IPS DF 6.9 (cell line): ENCODE data around the gene SNED1.

Source experiments
- DNase-seq: peaks from one replicate; pipeline ENCODE4 v3.0.0-alpha.2; 2013; ENCODE audit warnings: low read depth, low spot score
- H3K27ac ChIP-seq: one replicate; pipeline ENCODE4 v1.5.1; 2013; ENCODE audit warnings: low read length, control low read depth
- H3K27me3 ChIP-seq: 2 replicates; pipeline ENCODE4 v1.6.1; 2013; ENCODE audit warnings: mild to moderate bottlenecking, low read length; ENCODE audit not compliant: control insufficient read depth, insufficient read depth
- H3K36me3 ChIP-seq: 2 replicates; pipeline ENCODE4 v1.6.1; 2013; ENCODE audit warnings: low read length; ENCODE audit not compliant: control insufficient read depth, insufficient read depth
- H3K4me1 ChIP-seq: 2 replicates; pipeline ENCODE4 v1.6.1; 2013; ENCODE audit warnings: low read length; ENCODE audit not compliant: control insufficient read depth, insufficient read depth
- H3K4me3 ChIP-seq: 2 replicates; pipeline ENCODE4 v1.5.1; 2013; ENCODE audit warnings: mild to moderate bottlenecking, low read length
- H3K9me3 ChIP-seq: 2 replicates; pipeline ENCODE4 v1.6.1; 2013; ENCODE audit warnings: low read length, inconsistent platforms; ENCODE audit not compliant: control insufficient read depth, insufficient read depth
- WGBS: extraction: QIAGEN DNeasy Blood & Tissue Kit; methylation state at CpG from one replicate; pipeline ENCODE4 v1.1.7; 2013; ENCODE audit warnings: mixed read lengths, missing lambda C conversion rate; ENCODE audit not compliant: insufficient read length, insufficient coverage; 5-methylcytosine and 5-hydroxymethylcytosine counted together

The SNED1 gene

GRCh38 chr2:241038374-241039180, 40.2 kb downstream of the SNED1 start:
- Histone ChIP-seq H3K4me1 (peaks cover 9% of the 10 kb centered on the region), H3K27ac (no peak overlapping the region)
- whole genome bisulfite sequencing, result no CpG with 5 or more reads among the region's 20 CpGs

GRCh38 chr2:241039416-241039815, 41.0 kb downstream of the SNED1 start:
- Histone ChIP-seq H3K27me3 (no peaks in the 10 kb centered on the region; the same call in 1 of the 2 replicates), H3K4me3 (no peak overlapping the region), H3K4me1 (peaks cover 7% of the 10 kb centered on the region), H3K36me3 (no peaks in the 10 kb centered on the region), H3K9me3 (no peaks in the 10 kb centered on the region), H3K27ac (no peak overlapping the region)
- DNase-seq, result no peak
- WGBS, result no CpG with 5 or more reads among the region's 4 CpGs

More at GRCh38 chr2:241038374-241039180, 40.2 kb downstream of the SNED1 start:
- H3K36me3 ChIP-seq, result no peaks in the 10 kb centered on the region
- no peaks in the 10 kb centered on the region for H3K9me3 ChIP-seq
- DNase-seq, result no peak
- no peak overlapping the region for H3K4me3 ChIP-seq
- no peaks in the 10 kb centered on the region; the same call in 1 of the 2 replicates for H3K27me3 ChIP-seq

- WGBS, result no CpG with 5 or more reads among the region's 13 CpGs
- no peak for DNase-seq
- H3K27ac ChIP-seq, result no peak overlapping the region
- H3K4me1 ChIP-seq, result peaks cover 3% of the 10 kb centered on the region
- H3K4me3 ChIP-seq, result no peak overlapping the region
- no peaks in the 10 kb centered on the region for H3K27me3 ChIP-seq
- H3K36me3 ChIP-seq, result no peaks in the 10 kb centered on the region
- H3K9me3 ChIP-seq, result no peaks in the 10 kb centered on the region
These were observed 41.8 kb downstream of the SNED1 start for GRCh38 chr2:241040081-241040803.

- no peak overlapping the region for H3K4me3 ChIP-seq
- H3K4me1 ChIP-seq, result peaks cover 2% of the 10 kb centered on the region
- no peaks in the 10 kb centered on the region for H3K36me3 ChIP-seq
- no CpG with 5 or more reads among the region's 5 CpGs for WGBS
- no peaks in the 10 kb centered on the region for H3K9me3 ChIP-seq
- H3K27ac ChIP-seq, result no peak overlapping the region
- DNase-seq, result no peak
- H3K27me3 ChIP-seq, result no peaks in the 10 kb centered on the region
These were observed 43.3 kb downstream of the SNED1 start for GRCh38 chr2:241041589-241042158.

- no peaks in the 10 kb centered on the region for H3K4me1 ChIP-seq
- no peaks in the 10 kb centered on the region for H3K36me3 ChIP-seq
- no peak for DNase-seq
- no peaks in the 10 kb centered on the region for H3K27me3 ChIP-seq
- H3K4me3 ChIP-seq, result no peak overlapping the region
- H3K27ac ChIP-seq, result no peak overlapping the region
- H3K9me3 ChIP-seq, result no peaks in the 10 kb centered on the region
These were observed 45.2 kb downstream of the SNED1 start for GRCh38 chr2:241043581-241043980.

- H3K4me1 ChIP-seq, result no peaks in the 10 kb centered on the region; the same call in 1 of the 2 replicates
- no CpG with 5 or more reads among the region's 6 CpGs for WGBS
- H3K9me3 ChIP-seq, result no peaks in the 10 kb centered on the region
- no peaks in the 10 kb centered on the region for H3K27me3 ChIP-seq
- no peak for DNase-seq
- no peaks in the 10 kb centered on the region for H3K36me3 ChIP-seq
- no peak overlapping the region for H3K4me3 ChIP-seq
- H3K27ac ChIP-seq, result no peak overlapping the region
These were observed 49.0 kb downstream of the SNED1 start for GRCh38 chr2:241047253-241048010.

GRCh38 chr2:241048149-241048948, 49.9 kb downstream of the SNED1 start:
- no peaks in the 10 kb centered on the region for H3K36me3 ChIP-seq
- no CpG with 5 or more reads among the region's 30 CpGs for WGBS
- H3K9me3 ChIP-seq, result no peaks in the 10 kb centered on the region
- no peak for DNase-seq
- no peak overlapping the region for H3K4me3 ChIP-seq
- no peaks in the 10 kb centered on the region; the same call in 1 of the 2 replicates for H3K4me1 ChIP-seq
- H3K27ac ChIP-seq, result no peak overlapping the region
- no peaks in the 10 kb centered on the region for H3K27me3 ChIP-seq

GRCh38 chr2:241048949-241049343, 50.5 kb downstream of the SNED1 start:
- H3K4me3 ChIP-seq, result no peak overlapping the region
- DNase-seq, result no peak
- no CpG with 5 or more reads among the region's 11 CpGs for WGBS
- H3K4me1 ChIP-seq, result no peaks in the 10 kb centered on the region; the same call in 1 of the 2 replicates
- H3K27me3 ChIP-seq, result no peaks in the 10 kb centered on the region
- no peaks in the 10 kb centered on the region for H3K9me3 ChIP-seq
- no peaks in the 10 kb centered on the region for H3K36me3 ChIP-seq
- no peak overlapping the region for H3K27ac ChIP-seq

- no CpG with 5 or more reads among the region's 38 CpGs for WGBS
These were observed 51.6 kb downstream of the SNED1 start for GRCh38 chr2:241049739-241050623.

More at GRCh38 chr2:241049739-241050623, 51.6 kb downstream of the SNED1 start:
- DNase-seq, result no peak
- no peak overlapping the region for H3K4me3 ChIP-seq
- H3K27me3 ChIP-seq, result no peaks in the 10 kb centered on the region
- no peaks in the 10 kb centered on the region for H3K36me3 ChIP-seq
- no peak overlapping the region for H3K27ac ChIP-seq
- no peaks in the 10 kb centered on the region; the same call in 1 of the 2 replicates for H3K4me1 ChIP-seq
- H3K9me3 ChIP-seq, result no peaks in the 10 kb centered on the region
